ENCODE results near the gene CWF19L1. TPM values are rescaled to one million over a fixed set of nuclear protein-coding genes. Genes with fewer than 3 reads are reported as not detected.

Gene CWF19L1
- total and polyA plus RNA-seq, 4 donors, result 5.3 to 15.7 (median 8.0) TPM

DNA sequence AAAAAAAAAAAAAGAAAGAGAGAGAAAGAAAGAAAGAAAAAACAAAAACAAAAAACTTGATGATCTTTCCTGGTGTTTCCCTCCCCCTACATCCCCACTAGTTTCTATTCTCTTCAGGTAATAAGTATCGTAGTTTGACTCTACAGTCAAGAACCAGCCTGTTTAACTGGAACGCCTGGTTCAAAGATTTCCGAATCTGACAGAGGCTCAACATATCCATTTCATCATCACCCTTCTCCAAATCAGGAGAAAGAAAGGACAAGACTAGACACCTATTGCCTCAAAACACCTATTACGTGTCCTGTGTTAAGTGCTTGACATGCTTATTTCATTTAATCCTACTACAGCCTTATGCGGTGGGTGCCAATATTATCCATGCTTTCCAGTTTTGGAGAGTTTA, 39.4 kb upstream of the CWF19L1 start:
- 94% methylated on average over 5 of the region's 5 CpGs for WGBS

More for the DNA sequence above, 39.4 kb upstream of the CWF19L1 start:
- Histone ChIP-seq H3K4me3 (ENCODE audit: low read depth in 1 of 3, low read length in 3 of 3) (no peak overlapping the region), H3K9ac (ENCODE audit: low read depth in 1 of 2, low read length in 2 of 2) (no peak overlapping the region), H3K27me3 (ENCODE audit: control insufficient read depth in 4 of 4, insufficient read depth in 4 of 4, low read length in 3 of 4) (peaks cover 0 to 2% (median 0%) of the 10 kb centered on the region in 4 donors), H3K4me1 (ENCODE audit: control insufficient read depth in 4 of 4, insufficient read depth in 4 of 4, low read length in 3 of 4) (no peaks in the 10 kb centered on the region), H3K9me3 (ENCODE audit: control insufficient read depth in 4 of 4, low read length in 3 of 4) (no peaks in the 10 kb centered on the region), H3K27ac (ENCODE audit: low read depth in 1 of 2, low read length in 2 of 2) (no peak overlapping the region), H3K36me3 (ENCODE audit: control insufficient read depth in 4 of 4, insufficient read depth in 3 of 4, low read depth in 1 of 4, low read length in 3 of 4) (no peaks in the 10 kb centered on the region)
- TF ChIP-seq NR2F2 (IDR thresholded peaks at IDR 0.05), result no peak
- TF ChIP-seq TAF1 (conservative IDR thresholded peaks at IDR 0.05), result no peak
- TF ChIP-seq, protein P1, sequence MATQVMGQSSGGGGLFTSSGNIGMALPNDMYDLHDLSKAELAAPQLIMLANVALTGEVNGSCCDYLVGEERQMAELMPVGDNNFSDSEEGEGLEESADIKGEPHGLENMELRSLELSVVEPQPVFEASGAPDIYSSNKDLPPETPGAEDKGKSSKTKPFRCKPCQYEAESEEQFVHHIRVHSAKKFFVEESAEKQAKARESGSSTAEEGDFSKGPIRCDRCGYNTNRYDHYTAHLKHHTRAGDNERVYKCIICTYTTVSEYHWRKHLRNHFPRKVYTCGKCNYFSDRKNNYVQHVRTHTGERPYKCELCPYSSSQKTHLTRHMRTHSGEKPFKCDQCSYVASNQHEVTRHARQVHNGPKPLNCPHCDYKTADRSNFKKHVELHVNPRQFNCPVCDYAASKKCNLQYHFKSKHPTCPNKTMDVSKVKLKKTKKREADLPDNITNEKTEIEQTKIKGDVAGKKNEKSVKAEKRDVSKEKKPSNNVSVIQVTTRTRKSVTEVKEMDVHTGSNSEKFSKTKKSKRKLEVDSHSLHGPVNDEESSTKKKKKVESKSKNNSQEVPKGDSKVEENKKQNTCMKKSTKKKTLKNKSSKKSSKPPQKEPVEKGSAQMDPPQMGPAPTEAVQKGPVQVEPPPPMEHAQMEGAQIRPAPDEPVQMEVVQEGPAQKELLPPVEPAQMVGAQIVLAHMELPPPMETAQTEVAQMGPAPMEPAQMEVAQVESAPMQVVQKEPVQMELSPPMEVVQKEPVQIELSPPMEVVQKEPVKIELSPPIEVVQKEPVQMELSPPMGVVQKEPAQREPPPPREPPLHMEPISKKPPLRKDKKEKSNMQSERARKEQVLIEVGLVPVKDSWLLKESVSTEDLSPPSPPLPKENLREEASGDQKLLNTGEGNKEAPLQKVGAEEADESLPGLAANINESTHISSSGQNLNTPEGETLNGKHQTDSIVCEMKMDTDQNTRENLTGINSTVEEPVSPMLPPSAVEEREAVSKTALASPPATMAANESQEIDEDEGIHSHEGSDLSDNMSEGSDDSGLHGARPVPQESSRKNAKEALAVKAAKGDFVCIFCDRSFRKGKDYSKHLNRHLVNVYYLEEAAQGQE (IDR thresholded peaks at IDR 0.05), result no peak
- no peak for TF ChIP-seq RXRA (IDR thresholded peaks at IDR 0.05)
- TF ChIP-seq, protein P2, sequence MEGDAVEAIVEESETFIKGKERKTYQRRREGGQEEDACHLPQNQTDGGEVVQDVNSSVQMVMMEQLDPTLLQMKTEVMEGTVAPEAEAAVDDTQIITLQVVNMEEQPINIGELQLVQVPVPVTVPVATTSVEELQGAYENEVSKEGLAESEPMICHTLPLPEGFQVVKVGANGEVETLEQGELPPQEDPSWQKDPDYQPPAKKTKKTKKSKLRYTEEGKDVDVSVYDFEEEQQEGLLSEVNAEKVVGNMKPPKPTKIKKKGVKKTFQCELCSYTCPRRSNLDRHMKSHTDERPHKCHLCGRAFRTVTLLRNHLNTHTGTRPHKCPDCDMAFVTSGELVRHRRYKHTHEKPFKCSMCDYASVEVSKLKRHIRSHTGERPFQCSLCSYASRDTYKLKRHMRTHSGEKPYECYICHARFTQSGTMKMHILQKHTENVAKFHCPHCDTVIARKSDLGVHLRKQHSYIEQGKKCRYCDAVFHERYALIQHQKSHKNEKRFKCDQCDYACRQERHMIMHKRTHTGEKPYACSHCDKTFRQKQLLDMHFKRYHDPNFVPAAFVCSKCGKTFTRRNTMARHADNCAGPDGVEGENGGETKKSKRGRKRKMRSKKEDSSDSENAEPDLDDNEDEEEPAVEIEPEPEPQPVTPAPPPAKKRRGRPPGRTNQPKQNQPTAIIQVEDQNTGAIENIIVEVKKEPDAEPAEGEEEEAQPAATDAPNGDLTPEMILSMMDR (IDR thresholded peaks at IDR 0.05; ENCODE audit: low read depth, low read length, missing input control), result no peak
- TF ChIP-seq GABPA (IDR thresholded peaks at IDR 0.05 in 1 of 2, conservative IDR thresholded peaks at IDR 0.05 in 1 of 2), result no peak
- TF ChIP-seq HNF4A (conservative IDR thresholded peaks at IDR 0.05), result no peak
- TF ChIP-seq JUND (IDR thresholded peaks at IDR 0.05), result no peak
- no peak for TF ChIP-seq FOXA1 (IDR thresholded peaks at IDR 0.05)
- TF ChIP-seq RAD21 (IDR thresholded peaks at IDR 0.05), result no peak
- no peak for TF ChIP-seq YY1 (IDR thresholded peaks at IDR 0.05)
- TF ChIP-seq FOXA2 (IDR thresholded peaks at IDR 0.05), result no peak
- no peak for TF ChIP-seq HNF4G (IDR thresholded peaks at IDR 0.05)
- TF ChIP-seq, protein P3, sequence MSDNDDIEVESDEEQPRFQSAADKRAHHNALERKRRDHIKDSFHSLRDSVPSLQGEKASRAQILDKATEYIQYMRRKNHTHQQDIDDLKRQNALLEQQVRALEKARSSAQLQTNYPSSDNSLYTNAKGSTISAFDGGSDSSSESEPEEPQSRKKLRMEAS (IDR thresholded peaks at IDR 0.05), result no peak
- no peak for TF ChIP-seq EGR1 (IDR thresholded peaks at IDR 0.05; ENCODE audit: low read depth in 2 of 2)
- TF ChIP-seq SP1 (IDR thresholded peaks at IDR 0.05), result no peak
- TF ChIP-seq ZBTB33 (IDR thresholded peaks at IDR 0.05), result no peak
- TF ChIP-seq ATF3 (IDR thresholded peaks at IDR 0.05), result no peak
- DNase-seq (ENCODE audit: low spot score), result no peak
